ENCODE data around the gene ORAI3.
A peak's percentile ranks its signal among the peaks of the same experiment; 100 is the strongest.

GRCh38 chr16:30956601-30957455, 8.0 kb downstream of the ORAI3 start:
- TF ChIP-seq POLR2A (IDR thresholded peaks at IDR 0.05; ENCODE audit: low read length) (no peak; the same call in none of the 2 replicates), JUN (IDR thresholded peaks at IDR 0.05) (no peak; a peak in 1 of 5 replicates), TP53 (CRISPR knock-in tag; IDR thresholded peaks at IDR 0.05) (peak; percentile 84; the same call in 1 of the 2 replicates), RARB (CRISPR knock-in tag; IDR thresholded peaks at IDR 0.05) (no peak), MAZ (IDR thresholded peaks at IDR 0.05; ENCODE audit: borderline replicate concordance, low read depth, low read length) (no peak), CEBPB (IDR thresholded peaks at IDR 0.05) (0 out of 4 replicates have a peak, but pooled peaks of 1 of the 2 experiments have one; percentile 22), SREBF2 (IDR thresholded peaks at IDR 0.05) (no peak), USF2 (IDR thresholded peaks at IDR 0.05) (no peak)
- TF ChIP-seq, protein P1, sequence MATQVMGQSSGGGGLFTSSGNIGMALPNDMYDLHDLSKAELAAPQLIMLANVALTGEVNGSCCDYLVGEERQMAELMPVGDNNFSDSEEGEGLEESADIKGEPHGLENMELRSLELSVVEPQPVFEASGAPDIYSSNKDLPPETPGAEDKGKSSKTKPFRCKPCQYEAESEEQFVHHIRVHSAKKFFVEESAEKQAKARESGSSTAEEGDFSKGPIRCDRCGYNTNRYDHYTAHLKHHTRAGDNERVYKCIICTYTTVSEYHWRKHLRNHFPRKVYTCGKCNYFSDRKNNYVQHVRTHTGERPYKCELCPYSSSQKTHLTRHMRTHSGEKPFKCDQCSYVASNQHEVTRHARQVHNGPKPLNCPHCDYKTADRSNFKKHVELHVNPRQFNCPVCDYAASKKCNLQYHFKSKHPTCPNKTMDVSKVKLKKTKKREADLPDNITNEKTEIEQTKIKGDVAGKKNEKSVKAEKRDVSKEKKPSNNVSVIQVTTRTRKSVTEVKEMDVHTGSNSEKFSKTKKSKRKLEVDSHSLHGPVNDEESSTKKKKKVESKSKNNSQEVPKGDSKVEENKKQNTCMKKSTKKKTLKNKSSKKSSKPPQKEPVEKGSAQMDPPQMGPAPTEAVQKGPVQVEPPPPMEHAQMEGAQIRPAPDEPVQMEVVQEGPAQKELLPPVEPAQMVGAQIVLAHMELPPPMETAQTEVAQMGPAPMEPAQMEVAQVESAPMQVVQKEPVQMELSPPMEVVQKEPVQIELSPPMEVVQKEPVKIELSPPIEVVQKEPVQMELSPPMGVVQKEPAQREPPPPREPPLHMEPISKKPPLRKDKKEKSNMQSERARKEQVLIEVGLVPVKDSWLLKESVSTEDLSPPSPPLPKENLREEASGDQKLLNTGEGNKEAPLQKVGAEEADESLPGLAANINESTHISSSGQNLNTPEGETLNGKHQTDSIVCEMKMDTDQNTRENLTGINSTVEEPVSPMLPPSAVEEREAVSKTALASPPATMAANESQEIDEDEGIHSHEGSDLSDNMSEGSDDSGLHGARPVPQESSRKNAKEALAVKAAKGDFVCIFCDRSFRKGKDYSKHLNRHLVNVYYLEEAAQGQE (IDR thresholded peaks at IDR 0.05): no peak; the same call in 1 of the 2 replicates
- TF ChIP-seq, protein P2, sequence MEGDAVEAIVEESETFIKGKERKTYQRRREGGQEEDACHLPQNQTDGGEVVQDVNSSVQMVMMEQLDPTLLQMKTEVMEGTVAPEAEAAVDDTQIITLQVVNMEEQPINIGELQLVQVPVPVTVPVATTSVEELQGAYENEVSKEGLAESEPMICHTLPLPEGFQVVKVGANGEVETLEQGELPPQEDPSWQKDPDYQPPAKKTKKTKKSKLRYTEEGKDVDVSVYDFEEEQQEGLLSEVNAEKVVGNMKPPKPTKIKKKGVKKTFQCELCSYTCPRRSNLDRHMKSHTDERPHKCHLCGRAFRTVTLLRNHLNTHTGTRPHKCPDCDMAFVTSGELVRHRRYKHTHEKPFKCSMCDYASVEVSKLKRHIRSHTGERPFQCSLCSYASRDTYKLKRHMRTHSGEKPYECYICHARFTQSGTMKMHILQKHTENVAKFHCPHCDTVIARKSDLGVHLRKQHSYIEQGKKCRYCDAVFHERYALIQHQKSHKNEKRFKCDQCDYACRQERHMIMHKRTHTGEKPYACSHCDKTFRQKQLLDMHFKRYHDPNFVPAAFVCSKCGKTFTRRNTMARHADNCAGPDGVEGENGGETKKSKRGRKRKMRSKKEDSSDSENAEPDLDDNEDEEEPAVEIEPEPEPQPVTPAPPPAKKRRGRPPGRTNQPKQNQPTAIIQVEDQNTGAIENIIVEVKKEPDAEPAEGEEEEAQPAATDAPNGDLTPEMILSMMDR (IDR thresholded peaks at IDR 0.05): 0 out of 3 replicates have a peak, but pooled peaks have one; percentile 25
